H1 (cell line): ENCODE measurements around the gene RASAL1. TPM values are rescaled to one million over a fixed set of nuclear protein-coding genes. Genes with fewer than 3 reads are reported as not detected.
A peak's percentile ranks its signal among the peaks of the same experiment; 100 is the strongest.

Experiments
- CTCF ChIA-PET: fragments of 300-600 bp; sonication (Branson Sonifier 250); formaldehyde crosslinking; loops from one replicate; lab custom pipeline; 2021; ENCODE audit not compliant: partially characterized antibody; lab: Charles Lee
- POLR2A ChIA-PET: fragments of 300-600 bp; sonication (Branson Sonifier 250); formaldehyde crosslinking; loops from one replicate; lab custom pipeline; 2021; ENCODE audit warnings: inconsistent platforms; ENCODE audit not compliant: partially characterized antibody; lab: Charles Lee
- DNase-seq, 2 experiments: peaks; one replicate each; pipeline versions ENCODE4 v3.0.0 to v3.0.0-alpha.2; 2010 to 2022; ENCODE audit warnings: low spot score in 2 of 2, low read depth in 1 of 2, mixed read lengths in 1 of 2
- FAIRE-seq: peaks from 2 replicates; lab custom pipeline; 2011; peaks lifted over from hg19 to GRCh38; lab: Jason Lieb, UNC
- H2AFZ ChIP-seq: 2 replicates; pipeline ENCODE4 v1.8.1; 2012; ENCODE audit warnings: low read length, inconsistent platforms
- H2AK5ac ChIP-seq: 2 replicates; pipeline ENCODE4 v1.6.1; 2013; ENCODE audit warnings: low read depth, low read length
- H2BK120ac ChIP-seq: replicated peaks from 2 replicates; pipeline ENCODE3; 2013; ENCODE audit warnings: low read depth, low read length, inconsistent platforms
- H2BK12ac ChIP-seq: 2 replicates; pipeline ENCODE4 v1.6.1; 2013; ENCODE audit warnings: low read depth, low read length
- H2BK15ac ChIP-seq: 2 replicates; pipeline ENCODE4 v1.6.1; 2013; ENCODE audit warnings: low read length
- H2BK20ac ChIP-seq: 2 replicates; pipeline ENCODE4 v1.6.1; 2013; ENCODE audit warnings: low read length
- H2BK5ac ChIP-seq: 2 replicates; pipeline ENCODE4 v1.6.1; 2013; ENCODE audit warnings: low read depth, low read length
- H3K14ac ChIP-seq: 2 replicates; pipeline ENCODE4 v1.6.1; 2013; ENCODE audit warnings: inconsistent platforms; ENCODE audit not compliant: insufficient read length
- H3K18ac ChIP-seq: 2 replicates; pipeline ENCODE4 v1.6.1; 2013; ENCODE audit warnings: low read length; ENCODE audit errors: extremely low read depth
- H3K23ac ChIP-seq: 2 replicates; pipeline ENCODE4 v1.6.1; 2013; ENCODE audit warnings: inconsistent platforms; ENCODE audit not compliant: insufficient read length
- H3K23me2 ChIP-seq: 2 replicates; pipeline ENCODE4 v1.6.1; 2013; ENCODE audit warnings: low read depth, low read length
- H3K27ac ChIP-seq: 2 replicates; pipeline ENCODE4 v1.6.1; 2011; ENCODE audit warnings: low read depth, low read length, inconsistent platforms
- H3K27me3 ChIP-seq, 4 experiments: replicated peaks in 1 of 4; 1 replicate in 1 of 4; 2 replicates in 3 of 4; pipeline versions ENCODE4 v1.6.1 to v1.8.1; 2011 to 2013; ENCODE audit warnings: low read length in 3 of 4, mild to moderate bottlenecking in 3 of 4, inconsistent platforms in 2 of 4, mixed read lengths in 2 of 4, moderate library complexity in 1 of 4; ENCODE audit not compliant: control insufficient read depth in 3 of 4, insufficient read depth in 3 of 4; ENCODE audit errors: extremely low read depth in 1 of 4
- H3K36me3 ChIP-seq, 4 experiments: 2 replicates each; pipeline versions ENCODE4 v1.6.1 to v1.8.1; 2011 to 2013; ENCODE audit warnings: mild to moderate bottlenecking in 4 of 4, low read length in 3 of 4, moderate library complexity in 2 of 4, control low read depth in 1 of 4, inconsistent platforms in 1 of 4; ENCODE audit not compliant: insufficient read depth in 4 of 4, control insufficient read depth in 2 of 4
- H3K4ac ChIP-seq: replicated peaks from 2 replicates; pipeline ENCODE3; 2013; ENCODE audit warnings: low read length, low read depth, mixed read lengths, inconsistent platforms; ENCODE audit not compliant: insufficient read length
- H3K4me1 ChIP-seq, 4 experiments: replicated peaks in 1 of 4; 1 replicate in 1 of 4; 2 replicates in 3 of 4; pipeline versions ENCODE4 v1.6.1 to v1.8.1; 2011 to 2013; ENCODE audit warnings: low read length in 3 of 4, inconsistent platforms in 2 of 4, mixed read lengths in 1 of 4; ENCODE audit not compliant: insufficient read depth in 4 of 4, control insufficient read depth in 3 of 4
- H3K4me2 ChIP-seq, 2 experiments: 2 replicates each; pipeline versions ENCODE4 v1.6.1 to v1.8.1; 2011 to 2013; ENCODE audit warnings: low read depth in 2 of 2, low read length in 2 of 2, control low read depth in 1 of 2, inconsistent platforms in 1 of 2, mild to moderate bottlenecking in 1 of 2; ENCODE audit not compliant: insufficient read depth in 1 of 2
- H3K4me3 ChIP-seq, 4 experiments: fragments of 200-600, 300-600 bp in 1 of 4; sonication (generic), shearing (Covaris generic), sonication (Bioruptor Twin) in 1 of 4; 2 replicates each; pipeline versions ENCODE4 v1.5.1 to v1.8.1; 2011 to 2016; ENCODE audit warnings: low read length in 4 of 4, low read depth in 3 of 4, control low read depth in 2 of 4, inconsistent platforms in 2 of 4, mild to moderate bottlenecking in 2 of 4, mixed read lengths in 1 of 4, moderate library complexity in 1 of 4; ENCODE audit not compliant: insufficient read depth in 2 of 4; ENCODE audit errors: extremely low read depth in 1 of 4
- H3K56ac ChIP-seq: replicated peaks from 2 replicates; pipeline ENCODE3; 2013; ENCODE audit warnings: low read depth, mild to moderate bottlenecking, mixed read lengths, low read length, inconsistent platforms; ENCODE audit not compliant: insufficient read length
- H3K79me1 ChIP-seq: 2 replicates; pipeline ENCODE4 v1.6.1; 2013; ENCODE audit warnings: low read depth, low read length, control low read depth
- H3K79me2 ChIP-seq, 2 experiments: 2 replicates each; pipeline versions ENCODE4 v1.6.1 to v1.8.1; 2012 to 2013; ENCODE audit warnings: low read length in 2 of 2, mild to moderate bottlenecking in 2 of 2, inconsistent platforms in 1 of 2; ENCODE audit not compliant: insufficient read depth in 2 of 2, control insufficient read depth in 1 of 2
- H3K9ac ChIP-seq, 4 experiments: replicated peaks in 1 of 4; 1 replicate in 1 of 4; 2 replicates in 3 of 4; pipeline versions ENCODE4 v1.6.1 to v1.8.1; 2011 to 2013; ENCODE audit warnings: low read depth in 3 of 4, low read length in 3 of 4, control low read depth in 2 of 4, mild to moderate bottlenecking in 2 of 4, moderate library complexity in 2 of 4, inconsistent platforms in 1 of 4; ENCODE audit errors: extremely low read depth in 1 of 4
- H3K9me3 ChIP-seq, 2 experiments: 2 replicates each; pipeline versions ENCODE4 v1.6.1 to v1.8.1; 2012 to 2013; ENCODE audit warnings: mild to moderate bottlenecking in 2 of 2, moderate library complexity in 2 of 2, control low read depth in 1 of 2, inconsistent platforms in 1 of 2, low read depth in 1 of 2, low read length in 1 of 2, mixed read lengths in 1 of 2; ENCODE audit not compliant: insufficient read depth in 2 of 2
- H4K20me1 ChIP-seq, 2 experiments: replicated peaks in 1 of 2; 2 replicates each; pipeline versions ENCODE3 to v1.8.1; 2011 to 2013; ENCODE audit warnings: inconsistent platforms in 2 of 2, low read length in 2 of 2, mild to moderate bottlenecking in 1 of 2; ENCODE audit not compliant: insufficient read depth in 2 of 2, control insufficient read depth in 1 of 2
- H4K5ac ChIP-seq: 2 replicates; pipeline ENCODE4 v1.6.1; 2013; ENCODE audit warnings: low read length, low read depth, mixed read lengths, inconsistent platforms; ENCODE audit not compliant: insufficient read length
- H4K8ac ChIP-seq: 2 replicates; pipeline ENCODE4 v1.8.0; 2013; ENCODE audit warnings: mild to moderate bottlenecking, moderate library complexity, low read length, inconsistent platforms; ENCODE audit not compliant: insufficient read depth; ENCODE audit errors: extremely low read depth
- H4K91ac ChIP-seq: replicated peaks from 2 replicates; pipeline ENCODE3; 2013; ENCODE audit warnings: low read length, mixed read lengths, inconsistent platforms; ENCODE audit not compliant: insufficient read length
- BRCA1 ChIP-seq: IDR thresholded peaks from 2 replicates; pipeline ENCODE4 v1.6.1; 2012; ENCODE audit warnings: low read depth, low read length, improper control_type of control experiment
- CTCF ChIP-seq, 3 experiments: IDR thresholded peaks; 1 replicate in 2 of 3; 2 replicates in 1 of 3; pipeline versions ENCODE4 v1.5.1 to v1.6.1; 2011; ENCODE audit warnings: low read length in 3 of 3, mild to moderate bottlenecking in 3 of 3, inconsistent platforms in 2 of 3, low read depth in 1 of 3, moderate library complexity in 1 of 3; ENCODE audit not compliant: insufficient read depth in 1 of 3; ENCODE audit errors: control extremely low read depth in 1 of 3
- FOSL1 ChIP-seq: IDR thresholded peaks from 2 replicates; pipeline ENCODE4 v1.6.1; 2011; ENCODE audit warnings: mild to moderate bottlenecking, low read depth, low read length, moderate library complexity; ENCODE audit not compliant: insufficient read depth
- MAFK ChIP-seq: IDR thresholded peaks from 2 replicates; pipeline ENCODE4 v1.6.1; 2012; ENCODE audit warnings: low read depth, mild to moderate bottlenecking, improper control_type of control experiment, low read length
- RFX5 ChIP-seq: IDR thresholded peaks from 2 replicates; pipeline ENCODE4 v1.6.1; 2011; ENCODE audit warnings: low read depth, low read length, improper control_type of control experiment, borderline replicate concordance
- WGBS, 2 experiments: shearing (Covaris generic) in 1 of 2; methylation state at CpG; one replicate each; pipeline versions ENCODE4 v1.1.6 to v1.1.7; 2013 to 2015; ENCODE audit warnings: low lambda C conversion rate in 2 of 2, mixed read lengths in 2 of 2, inconsistent platforms in 1 of 2, low coverage in 1 of 2, missing lambda C conversion rate in 1 of 2; ENCODE audit not compliant: insufficient replicate concordance in 2 of 2, insufficient coverage in 1 of 2, insufficient read length in 1 of 2; ENCODE audit errors: extremely low coverage in 1 of 2, missing lambda C conversion rate in 1 of 2; 5-methylcytosine and 5-hydroxymethylcytosine counted together
- polyA plus RNA-seq, 7 experiments: library from polyadenylated mRNA; depleted of rRNA in 3 of 7; stranded (reverse) in 5 of 7; unstranded in 2 of 7; fragments of >200 nt in 5 of 7; fragments of 200-250 nt in 2 of 7; gene quantifications; 1 replicate in 5 of 7; 2 replicates in 1 of 7; 4 replicates in 1 of 7; pipeline versions ENCODE4 v1.2.1 to v1.2.3, GENCODE V29; 2011 to 2013; ENCODE audit warnings: missing spikeins in 2 of 7, mixed read lengths in 2 of 7
- total RNA-seq: library from RNA; stranded (reverse); fragmentation: NEBNext Ultra II Directional; extraction: Animal tissue kit (Norgen Biotek cat#: 25700); gene quantifications from 2 replicates; pipeline ENCODE4 v1.2.1, GENCODE V29; 2021

The RASAL1 gene
- total and polyA plus RNA-seq, 2 of the 8 experiments (the other 6 are each of a cell fraction or from before 2014, with no cell fraction given) = 3.7 to 5.0 TPM

DNA sequence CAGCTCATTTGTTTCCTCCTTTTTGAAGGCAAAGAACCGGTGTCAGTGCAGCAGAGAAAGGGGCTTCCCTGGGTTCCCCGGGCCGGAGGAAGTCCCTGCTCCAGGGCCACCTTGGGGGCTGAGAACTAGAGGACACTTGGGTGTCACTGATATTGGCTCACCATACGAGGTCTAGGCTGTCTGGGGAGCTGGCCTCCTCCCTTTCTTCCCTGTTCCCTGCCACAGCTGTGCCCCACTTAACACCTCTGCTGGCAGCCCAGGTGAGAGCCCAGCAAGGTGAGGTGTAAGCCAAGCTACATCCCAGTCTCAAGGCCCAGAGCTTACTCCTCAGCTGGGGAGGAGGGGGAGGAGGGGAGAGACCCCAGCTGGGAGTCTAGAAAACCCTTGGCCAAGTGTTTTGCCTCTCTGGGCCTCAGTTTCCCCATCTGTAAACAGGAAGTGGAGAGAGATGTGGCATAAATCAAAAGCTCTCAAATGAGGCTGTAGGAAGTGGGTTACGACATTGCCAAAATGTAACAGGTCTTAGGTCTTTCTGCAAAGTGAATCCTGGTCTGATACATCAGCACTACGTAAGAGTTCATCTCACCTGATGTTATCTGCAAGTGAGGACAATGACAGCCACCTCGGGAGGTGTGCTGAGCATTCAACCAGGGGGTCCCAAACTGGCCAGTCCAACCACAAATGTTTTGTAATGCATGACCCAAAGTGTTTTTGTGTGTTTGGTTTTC lies 25.5 kb downstream of the RASAL1 start:
- no peak overlapping the region for H2AFZ ChIP-seq
- no peak overlapping the region for H3K4me2 ChIP-seq
- H3K14ac ChIP-seq = no peak overlapping the region
- no peak overlapping the region for H2BK12ac ChIP-seq
- no peak overlapping the region for H2BK5ac ChIP-seq
- DNase-seq (no peak), FAIRE-seq (no peak)
- CTCF ChIA-PET = interaction anchor here (0.6 to 2.0 kb wide), 15 partner anchors 9 to 119 kb away, joined by 3 to 9 read pairs (median 3); no protein-coding TSS in a partner anchor
- no peaks in the 10 kb centered on the region for H3K79me2 ChIP-seq
- H3K4me1 ChIP-seq = peaks cover 0 to 3% (median 0%) of the 10 kb centered on the region in 4 experiments; a peak in 1 of 7 replicates
- POLR2A ChIA-PET = interaction anchor here (0.6 to 1.1 kb wide), 4 partner anchors 9 to 45 kb away, joined by 3 to 4 read pairs (median 3); no protein-coding TSS in a partner anchor
- H3K23me2 ChIP-seq = no peaks in the 10 kb centered on the region
- H2BK20ac ChIP-seq = no peak overlapping the region
- TF ChIP-seq MAFK = no peak
- no peak for TF ChIP-seq BRCA1
- no peak for TF ChIP-seq FOSL1
- TF ChIP-seq CTCF (IDR thresholded peaks at IDR 0.05; ENCODE audit: control extremely low read depth in 1 of 3, insufficient read depth in 1 of 3, low read depth in 1 of 3, low read length in 3 of 3) = no peak
- no peak for TF ChIP-seq RFX5
- 0 out of 7 replicates have a peak overlapping the region, but pooled peaks of 1 of the 4 experiments have one; percentile 18 for H3K9ac ChIP-seq
- no peak overlapping the region for H4K8ac ChIP-seq
- H3K79me1 ChIP-seq = no peaks in the 10 kb centered on the region
- H4K5ac ChIP-seq = no peak overlapping the region
- H4K20me1 ChIP-seq = no peaks in the 10 kb centered on the region
- no peak overlapping the region for H2BK120ac ChIP-seq
- H3K27me3 ChIP-seq = no peaks in the 10 kb centered on the region
- no peak overlapping the region for H3K27ac ChIP-seq
- WGBS, 2 experiments = 85% methylated on average over 6 of the region's 7 CpGs; no CpG with 5 or more reads in 1 of the 2 experiments
- H2AK5ac ChIP-seq = no peak overlapping the region
- H4K91ac ChIP-seq = no peak overlapping the region
- no peaks in the 10 kb centered on the region for H3K36me3 ChIP-seq
- H3K4ac ChIP-seq = no peak overlapping the region
- no peak overlapping the region for H2BK15ac ChIP-seq
- H3K9me3 ChIP-seq = no peaks in the 10 kb centered on the region
- no peak overlapping the region for H3K4me3 ChIP-seq
- no peak overlapping the region for H3K23ac ChIP-seq
- H3K18ac ChIP-seq = no peak overlapping the region
- H3K56ac ChIP-seq = no peak overlapping the region
